Stimulated activated CD8-positive, alpha-beta memory T cell treated with anti-CD3 and anti-CD28 coated beads, Interleukin-15, amount 100 ng/mL, for 48 hours (primary cell): Measurements from ENCODE around the gene TPSG1.

Source experiments
- DNase-seq, 2 donors: peaks; one replicate each; pipeline ENCODE4 v3.0.0-alpha.2; 2020; ENCODE audit warnings: low read depth in 2 of 2

TPSG1 gene

GRCh38 chr16:1176280-1176897 lies 48.7 kb downstream of the TPSG1 start:
- no peak for DNase-seq

- DNase-seq, result no peak
Observed at GRCh38 chr16:1175566-1176279, 49.3 kb downstream of the TPSG1 start.

GRCh38 chr16:1174477-1175357 lies 50.4 kb downstream of the TPSG1 start:
- no peak for DNase-seq

GRCh38 chr16:1173788-1174451 lies 51.1 kb downstream of the TPSG1 start:
- no peak for DNase-seq

- DNase-seq, result no peak
Observed at GRCh38 chr16:1172651-1173050, 52.4 kb downstream of the TPSG1 start.

- no peak for DNase-seq
Observed at GRCh38 chr16:1171854-1172428, 53.1 kb downstream of the TPSG1 start.
